Mesendoderm (in vitro differentiated cells): Measurements from ENCODE around the gene ZP2.
"Not testable (repeated sequence)": the region's sequence is repeated elsewhere in the genome, so short reads cannot be mapped to it uniquely, and the experiment has no call there.

Experiments
- DNase-seq: peaks from one replicate; pipeline ENCODE4 v3.0.0; 2013
- H2AK5ac ChIP-seq: 2 replicates; pipeline ENCODE4 v1.6.1; 2013; ENCODE audit warnings: low read length, inconsistent platforms
- H2BK120ac ChIP-seq: 2 replicates; pipeline ENCODE4 v1.6.1; 2013; ENCODE audit warnings: low read depth, mild to moderate bottlenecking, low read length, moderate library complexity, mixed read lengths
- H2BK15ac ChIP-seq: replicated peaks from 2 replicates; pipeline ENCODE4 v1.6.1; 2013; ENCODE audit warnings: low read depth, mild to moderate bottlenecking, moderate library complexity
- H2BK5ac ChIP-seq: 2 replicates; pipeline ENCODE4 v1.6.1; 2013; ENCODE audit warnings: low read length, inconsistent platforms
- H3K18ac ChIP-seq: 2 replicates; pipeline ENCODE4 v1.6.1; 2013; ENCODE audit warnings: mild to moderate bottlenecking, low read length, mixed read lengths
- H3K23ac ChIP-seq: one replicate; pipeline ENCODE4 v1.6.1; 2013; ENCODE audit warnings: low read length
- H3K27ac ChIP-seq: 2 replicates; pipeline ENCODE4 v1.5.1; 2013; ENCODE audit warnings: low read depth, mild to moderate bottlenecking, inconsistent platforms, low read length, moderate library complexity
- H3K27me3 ChIP-seq: 2 replicates; pipeline ENCODE4 v1.6.1; 2013; ENCODE audit warnings: low read length, control low read depth, mild to moderate bottlenecking, inconsistent platforms; ENCODE audit not compliant: insufficient read depth, poor library complexity
- H3K36me3 ChIP-seq: 2 replicates; pipeline ENCODE4 v1.6.1; 2013; ENCODE audit warnings: low read length, inconsistent platforms; ENCODE audit not compliant: control insufficient read depth, insufficient read depth
- H3K4ac ChIP-seq: one replicate; pipeline ENCODE4 v1.6.1; 2013; ENCODE audit warnings: low read depth, mild to moderate bottlenecking, low read length, moderate library complexity
- H3K4me1 ChIP-seq: 2 replicates; pipeline ENCODE4 v1.6.1; 2013; ENCODE audit warnings: low read depth, low read length, inconsistent platforms; ENCODE audit not compliant: control insufficient read depth
- H3K4me2 ChIP-seq: 2 replicates; pipeline ENCODE4 v1.6.1; 2013; ENCODE audit warnings: low read length
- H3K4me3 ChIP-seq: 2 replicates; pipeline ENCODE4 v1.5.1; 2013; ENCODE audit warnings: mild to moderate bottlenecking, low read length
- H3K56ac ChIP-seq: one replicate; pipeline ENCODE4 v1.6.1; 2013; ENCODE audit warnings: low read length
- H3K79me1 ChIP-seq: 2 replicates; pipeline ENCODE4 v1.6.1; 2013; ENCODE audit warnings: low read length, inconsistent platforms
- H3K79me2 ChIP-seq: 2 replicates; pipeline ENCODE4 v1.6.1; 2013; ENCODE audit warnings: mild to moderate bottlenecking, low read length; ENCODE audit not compliant: control insufficient read depth, insufficient read depth
- H3K9ac ChIP-seq: 2 replicates; pipeline ENCODE4 v1.6.1; 2013; ENCODE audit warnings: low read length, inconsistent platforms
- H4K5ac ChIP-seq: one replicate; pipeline ENCODE4 v1.6.1; 2013; ENCODE audit warnings: low read length
- H4K8ac ChIP-seq: one replicate; pipeline ENCODE4 v1.6.1; 2013; ENCODE audit warnings: low read depth, mild to moderate bottlenecking, control low read depth, low read length, moderate library complexity
- WGBS: extraction: QIAGEN DNeasy Blood & Tissue Kit; methylation state at CpG from one replicate; pipeline ENCODE4 v1.1.7; 2013; ENCODE audit warnings: low lambda C conversion rate, missing lambda C conversion rate; ENCODE audit not compliant: insufficient coverage; ENCODE audit errors: extremely low coverage; 5-methylcytosine and 5-hydroxymethylcytosine counted together

The ZP2 gene

GRCh38 chr16:21197621-21198020 is 13.8 kb downstream of the ZP2 start:
- Histone ChIP-seq H2BK15ac (no peak overlapping the region), H2AK5ac (no peak overlapping the region), H3K79me2 (no peaks in the 10 kb centered on the region), H2BK120ac (no peak overlapping the region), H3K4me2 (no peak overlapping the region), H3K9ac (no peak overlapping the region), H3K56ac (no peak overlapping the region), H3K27me3 (no peaks in the 10 kb centered on the region), H3K4me3 (no peak overlapping the region), H3K4ac (no peak overlapping the region), H2BK5ac (no peak overlapping the region), H3K36me3 (no peaks in the 10 kb centered on the region), H3K18ac (no peak overlapping the region), H4K8ac (no peak overlapping the region), H3K23ac (no peak overlapping the region), H3K27ac (no peak overlapping the region), H4K5ac (no peak overlapping the region), H3K4me1 (no peaks in the 10 kb centered on the region), H3K79me1 (no peaks in the 10 kb centered on the region)
- WGBS: no CpG with 5 or more reads among the region's 3 CpGs
- DNase-seq: no peak

GRCh38 chr16:21197112-21197511 is 14.3 kb downstream of the ZP2 start:
- H4K5ac ChIP-seq: no peak overlapping the region
- no peaks in the 10 kb centered on the region for H3K27me3 ChIP-seq
- H2AK5ac ChIP-seq: no peak overlapping the region
- H3K4me3 ChIP-seq: no peak overlapping the region
- H3K9ac ChIP-seq: no peak overlapping the region
- no peak overlapping the region for H3K27ac ChIP-seq
- H3K79me2 ChIP-seq: no peaks in the 10 kb centered on the region
- no peak overlapping the region for H3K23ac ChIP-seq
- no peak overlapping the region for H4K8ac ChIP-seq
- DNase-seq: no peak
- no peak overlapping the region for H3K18ac ChIP-seq
- H3K36me3 ChIP-seq: no peaks in the 10 kb centered on the region
- H2BK120ac ChIP-seq: no peak overlapping the region
- H3K4me1 ChIP-seq: no peaks in the 10 kb centered on the region
- no peak overlapping the region for H3K4me2 ChIP-seq
- H3K4ac ChIP-seq: no peak overlapping the region
- H3K56ac ChIP-seq: no peak overlapping the region
- no peaks in the 10 kb centered on the region for H3K79me1 ChIP-seq
- H2BK15ac ChIP-seq: no peak overlapping the region
- H2BK5ac ChIP-seq: no peak overlapping the region
- no CpG with 5 or more reads among the region's 1 CpG for WGBS

GRCh38 chr16:21195330-21195729 is 16.0 kb downstream of the ZP2 start:
- not testable (repeated sequence) for H3K27ac ChIP-seq, H3K4me3 ChIP-seq, H3K79me2 ChIP-seq, H3K9ac ChIP-seq, H3K79me1 ChIP-seq, DNase-seq, H3K4me1 ChIP-seq, H2BK5ac ChIP-seq, H2BK15ac ChIP-seq, H3K56ac ChIP-seq, H3K36me3 ChIP-seq, H4K8ac ChIP-seq, H2AK5ac ChIP-seq, H3K27me3 ChIP-seq, H3K18ac ChIP-seq, H3K23ac ChIP-seq, H2BK120ac ChIP-seq, H3K4me2 ChIP-seq, H4K5ac ChIP-seq, H3K4ac ChIP-seq
- no CpG with 5 or more reads among the region's 8 CpGs for WGBS

GRCh38 chr16:21194771-21195301 is 16.5 kb downstream of the ZP2 start:
- Histone ChIP-seq H3K56ac (no peak overlapping the region), H3K4me1 (no peaks in the 10 kb centered on the region), H3K27me3 (no peaks in the 10 kb centered on the region), H2BK120ac (no peak overlapping the region), H2BK15ac (no peak overlapping the region), H2BK5ac (no peak overlapping the region), H3K4ac (no peak overlapping the region), H2AK5ac (no peak overlapping the region), H3K4me3 (no peak overlapping the region), H3K79me2 (no peaks in the 10 kb centered on the region), H3K79me1 (no peaks in the 10 kb centered on the region), H3K27ac (no peak overlapping the region), H3K4me2 (no peak overlapping the region), H3K36me3 (no peaks in the 10 kb centered on the region), H4K8ac (no peak overlapping the region), H4K5ac (no peak overlapping the region), H3K18ac (no peak overlapping the region), H3K23ac (no peak overlapping the region), H3K9ac (no peak overlapping the region)
- no CpG with 5 or more reads among the region's 6 CpGs for WGBS
- DNase-seq: no peak

- Histone ChIP-seq H2BK5ac (no peak overlapping the region), H3K4me2 (no peak overlapping the region), H3K79me1 (no peaks in the 10 kb centered on the region), H4K8ac (no peak overlapping the region), H3K27ac (no peak overlapping the region), H3K9ac (no peak overlapping the region), H3K36me3 (no peaks in the 10 kb centered on the region), H3K27me3 (no peaks in the 10 kb centered on the region), H3K4ac (no peak overlapping the region), H2BK15ac (no peak overlapping the region), H3K56ac (no peak overlapping the region), H3K4me1 (no peaks in the 10 kb centered on the region), H3K23ac (no peak overlapping the region), H4K5ac (no peak overlapping the region), H3K4me3 (no peak overlapping the region), H2AK5ac (no peak overlapping the region), H2BK120ac (no peak overlapping the region), H3K79me2 (no peaks in the 10 kb centered on the region), H3K18ac (no peak overlapping the region)
- DNase-seq: no peak
- WGBS: no CpG with 5 or more reads among the region's 1 CpG
These were observed 18.4 kb downstream of the ZP2 start for GRCh38 chr16:21192991-21193390.

- H2BK120ac ChIP-seq: no peak overlapping the region
- DNase-seq: no peak
- H4K5ac ChIP-seq: no peak overlapping the region
- no peak overlapping the region for H2BK15ac ChIP-seq
- H3K27ac ChIP-seq: no peak overlapping the region
- no peaks in the 10 kb centered on the region for H3K36me3 ChIP-seq
- H2BK5ac ChIP-seq: no peak overlapping the region
- no peak overlapping the region for H3K4me3 ChIP-seq
- H4K8ac ChIP-seq: no peak overlapping the region
- H2AK5ac ChIP-seq: no peak overlapping the region
- H3K27me3 ChIP-seq: no peaks in the 10 kb centered on the region
- H3K4ac ChIP-seq: no peak overlapping the region
- H3K9ac ChIP-seq: no peak overlapping the region
- H3K79me2 ChIP-seq: no peaks in the 10 kb centered on the region
- no peak overlapping the region for H3K56ac ChIP-seq
- H3K23ac ChIP-seq: no peak overlapping the region
- H3K4me2 ChIP-seq: no peak overlapping the region
- no peak overlapping the region for H3K18ac ChIP-seq
- H3K4me1 ChIP-seq: no peaks in the 10 kb centered on the region
- no peaks in the 10 kb centered on the region for H3K79me1 ChIP-seq
These were observed 20.8 kb downstream of the ZP2 start for GRCh38 chr16:21190599-21190998.
